Stimulated activated naive CD8-positive, alpha-beta T cell treated with anti-CD3 and anti-CD28 coated beads, Interleukin-15, amount 100 ng/mL, for 72 hours (primary cell): ENCODE measurements around the gene IRAK2.
A peak's percentile ranks its signal among the peaks of the same experiment; 100 is the strongest.

Experiments used
- ATAC-seq: fragments of 150-1000 bp; cut with Tn5 transposase; 2 replicates; pipeline ENCODE4 v1.10.0; 2021; ENCODE audit warnings: mild to moderate bottlenecking, moderate library complexity
- DNase-seq, 2 donors: peaks; one replicate each; pipeline ENCODE4 v3.0.0; 2021 to 2022
- H3K27ac Mint-ChIP-seq, 2 donors: one replicate each; pipeline ENCODE4 v1.8.0; 2022; ENCODE audit warnings: mild to moderate bottlenecking in 2 of 2, mixed read lengths in 2 of 2, moderate library complexity in 2 of 2
- H3K27me3 Mint-ChIP-seq: one replicate; pipeline ENCODE4 v1.8.0; 2022; ENCODE audit warnings: mixed read lengths
- H3K4me1 Mint-ChIP-seq: one replicate; pipeline ENCODE4 v1.8.0; 2022; ENCODE audit warnings: mild to moderate bottlenecking, mixed read lengths
- H3K4me3 Mint-ChIP-seq, 2 donors: one replicate each; pipeline ENCODE4 v1.8.0; 2022; ENCODE audit warnings: mild to moderate bottlenecking in 2 of 2, mixed read lengths in 2 of 2, moderate library complexity in 1 of 2
- H3K9me3 Mint-ChIP-seq, 2 donors: one replicate each; pipeline ENCODE4 v1.8.0; 2022; ENCODE audit warnings: mixed read lengths in 2 of 2

Gene IRAK2

DNA sequence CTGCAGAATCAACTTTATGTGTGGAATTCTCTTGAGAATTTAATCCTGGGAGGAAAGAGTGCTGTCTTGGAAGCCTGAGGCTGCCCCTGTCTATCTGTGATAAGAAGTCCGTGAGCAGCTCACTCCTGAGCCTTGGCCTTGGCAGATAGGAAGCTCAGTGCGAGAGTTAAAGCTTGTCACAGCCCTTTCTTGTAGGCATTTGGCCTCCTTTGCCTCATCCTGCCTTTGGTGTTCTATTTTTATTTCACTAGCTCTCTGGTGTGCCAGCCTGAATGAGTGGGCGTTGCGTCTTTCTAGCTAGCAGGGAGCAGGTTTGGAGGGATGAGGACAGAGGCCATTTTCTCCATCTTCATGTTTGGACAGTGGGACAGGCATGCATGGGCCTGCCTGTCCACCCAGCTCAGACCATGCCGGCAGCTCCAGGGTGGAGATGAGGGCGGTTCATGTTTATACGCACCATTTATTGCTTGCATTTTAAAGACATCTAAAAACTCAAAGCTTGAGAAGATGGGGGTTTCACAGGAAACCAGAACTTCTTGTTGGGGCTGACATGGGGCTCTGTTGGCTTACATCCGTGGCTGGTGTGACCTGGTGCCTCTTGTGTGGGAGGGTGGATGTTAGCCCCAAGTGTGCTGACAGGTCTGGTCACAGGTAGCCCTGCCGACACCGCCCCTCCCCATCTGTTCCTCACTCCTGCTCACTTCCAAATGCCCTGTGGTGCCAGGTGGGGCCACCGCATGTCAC lies 29.8 kb downstream of the IRAK2 start:
- H3K27ac Mint-ChIP-seq: peak overlapping the region; percentile 97 to 99
- no peaks in the 10 kb centered on the region for H3K9me3 Mint-ChIP-seq
- H3K27me3 Mint-ChIP-seq: no peaks in the 10 kb centered on the region
- ATAC-seq (peak; percentile 58), DNase-seq (peak; percentile 49 to 69)
- H3K4me3 Mint-ChIP-seq: peak overlapping the region; percentile 81 to 83
- peaks cover 100% of the 10 kb centered on the region for H3K4me1 Mint-ChIP-seq

DNA sequence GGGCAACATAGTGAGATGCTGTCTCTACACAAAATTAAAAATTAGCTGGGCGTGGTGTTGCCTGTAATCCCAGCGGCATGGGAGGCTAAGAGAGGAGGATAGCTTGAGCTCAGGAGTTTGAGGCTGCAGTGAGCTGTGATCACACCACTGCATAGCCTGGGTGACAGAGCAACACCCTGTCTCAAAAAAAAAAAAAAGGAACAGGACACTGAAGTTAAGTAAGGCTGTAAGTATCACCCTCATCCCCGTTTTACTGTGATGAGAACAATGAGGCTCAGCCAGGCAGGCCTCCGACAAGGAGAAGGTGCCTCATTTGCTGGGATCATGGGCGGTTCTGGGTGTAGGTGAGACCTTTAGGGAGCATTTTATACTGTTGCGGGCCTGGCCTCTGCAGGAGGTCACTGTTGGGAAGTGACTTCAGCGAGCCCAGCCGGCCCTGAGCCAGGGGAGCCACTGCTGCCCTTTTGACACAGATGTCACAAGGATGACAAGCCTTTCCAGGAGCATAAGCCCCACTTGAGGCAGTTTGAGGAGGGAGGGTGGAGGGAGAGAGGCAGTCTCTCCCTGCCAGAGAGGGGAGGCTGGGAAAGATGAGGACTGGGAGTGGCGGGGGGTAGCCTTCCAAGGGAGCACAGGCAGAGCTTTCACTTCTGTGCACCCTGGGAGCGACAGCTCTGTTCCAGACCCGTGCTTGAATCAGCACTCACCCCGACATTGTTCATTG lies 30.8 kb downstream of the IRAK2 start:
- DNase-seq (no peak), ATAC-seq (no peak)
- Mint-ChIP-seq H3K9me3 (no peaks in the 10 kb centered on the region), H3K4me1 (peaks cover 95% of the 10 kb centered on the region), H3K4me3 (peak overlapping the region; percentile 81 to 83), H3K27ac (peak overlapping the region; percentile 97 to 99), H3K27me3 (no peaks in the 10 kb centered on the region)

DNA sequence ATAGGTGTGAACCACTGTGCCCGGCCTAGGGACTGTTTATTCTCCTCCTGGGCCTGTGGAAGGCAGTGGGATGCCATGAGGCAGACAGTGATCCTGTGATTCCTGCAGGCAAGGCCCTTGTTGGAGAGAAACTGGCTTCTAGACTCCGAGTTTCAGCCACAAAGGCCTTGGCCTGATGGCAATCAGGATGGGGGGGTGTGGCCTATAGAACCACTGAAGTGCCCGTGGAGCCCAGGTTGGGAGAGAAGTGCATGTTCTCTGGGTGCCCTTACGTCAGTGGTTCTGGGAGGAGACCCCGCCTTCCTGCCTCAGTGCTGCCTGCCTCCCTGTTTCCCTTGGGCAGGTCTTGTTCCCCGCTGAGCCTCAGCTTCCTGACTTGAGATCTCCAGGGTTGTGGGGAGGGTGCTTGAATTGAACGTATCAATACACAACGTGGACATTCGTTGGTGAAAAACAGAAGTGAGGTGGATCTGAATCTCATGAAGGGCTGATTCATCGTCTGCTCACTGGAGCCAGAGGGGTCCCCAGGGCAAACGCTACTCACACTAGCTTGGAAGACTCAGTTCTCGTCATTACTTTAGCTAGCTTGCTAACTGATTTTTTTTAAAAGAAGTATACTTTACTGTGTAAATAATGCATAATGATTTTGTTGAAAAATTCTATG lies 31.8 kb downstream of the IRAK2 start:
- H3K9me3 Mint-ChIP-seq: no peaks in the 10 kb centered on the region
- H3K27ac Mint-ChIP-seq: peak overlapping the region; percentile 37 to 94
- no peak for ATAC-seq
- H3K27me3 Mint-ChIP-seq: no peaks in the 10 kb centered on the region
- H3K4me1 Mint-ChIP-seq: peaks cover 93% of the 10 kb centered on the region
- no peak for DNase-seq
- H3K4me3 Mint-ChIP-seq: peak overlapping the region in 1 of 2 donors; percentile 29

DNA sequence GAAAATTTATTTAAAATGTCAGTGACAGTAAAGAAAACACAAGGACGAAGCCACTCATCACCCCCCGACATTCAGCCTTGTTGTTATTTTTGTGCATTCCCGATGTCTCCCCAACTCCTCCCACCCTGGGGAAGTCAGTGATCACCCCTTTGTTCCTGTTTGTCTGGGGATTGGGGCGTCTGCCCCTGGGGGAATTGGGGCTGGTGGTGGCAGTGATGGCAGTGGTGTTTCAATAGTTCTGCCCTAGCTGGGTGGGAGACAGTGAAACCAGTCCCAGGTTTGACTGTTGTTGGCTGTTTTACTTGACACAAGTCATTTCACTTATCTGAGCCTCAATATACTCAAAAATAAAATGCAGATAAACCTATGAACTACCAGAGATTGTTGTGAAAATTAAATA lies 33.5 kb downstream of the IRAK2 start:
- ATAC-seq (no peak), DNase-seq (no peak)
- peaks cover 91% of the 10 kb centered on the region for H3K4me1 Mint-ChIP-seq
- peak overlapping the region in 1 of 2 donors; percentile 39 for H3K4me3 Mint-ChIP-seq
- H3K27ac Mint-ChIP-seq: peak overlapping the region; percentile 21 to 97
- H3K9me3 Mint-ChIP-seq: no peaks in the 10 kb centered on the region
- no peaks in the 10 kb centered on the region for H3K27me3 Mint-ChIP-seq

DNA sequence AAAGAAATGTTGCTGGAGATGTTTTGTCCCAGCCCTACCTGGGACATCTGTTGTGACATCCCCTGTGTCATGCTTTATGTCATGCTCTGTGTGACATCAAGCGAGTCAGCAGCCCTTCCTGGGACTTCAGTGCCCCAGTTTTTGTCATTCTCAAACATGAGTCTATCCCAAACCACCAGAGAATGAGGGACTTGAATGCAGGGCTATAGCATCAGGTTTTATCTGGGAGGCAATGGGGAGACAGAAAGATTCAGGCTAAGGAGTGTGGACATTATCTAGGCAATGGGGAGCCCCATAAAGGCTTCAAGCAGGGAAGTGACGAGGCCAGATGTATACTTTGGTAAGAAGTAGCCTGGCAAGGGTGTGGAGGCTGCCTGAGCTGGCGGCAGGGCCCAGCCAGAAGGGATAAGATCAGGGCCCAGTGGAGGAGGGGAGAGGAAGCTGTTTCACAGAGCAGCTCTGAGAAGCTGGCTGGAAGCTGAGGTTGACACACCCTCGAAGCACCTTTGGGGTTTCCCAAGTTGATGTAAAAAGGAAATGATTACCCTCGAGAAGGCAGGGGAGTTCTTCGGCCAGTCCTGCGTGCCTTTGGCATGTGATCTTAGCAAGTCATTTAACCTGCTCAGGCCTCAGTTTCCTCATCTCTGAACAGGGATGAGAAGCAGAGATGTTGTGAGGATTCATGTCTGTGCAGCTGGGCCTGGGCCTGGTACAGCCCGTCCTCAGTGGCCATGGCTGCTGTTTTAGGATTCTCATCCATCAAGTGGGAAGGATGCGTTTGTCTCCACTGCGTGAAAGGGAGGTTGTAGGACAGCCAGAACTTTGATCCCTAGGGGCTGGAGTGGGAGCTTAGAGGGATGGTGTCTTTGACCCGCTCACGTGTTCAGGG lies 34.3 kb downstream of the IRAK2 start:
- Mint-ChIP-seq H3K4me1 (peaks cover 88% of the 10 kb centered on the region), H3K4me3 (peak overlapping the region; percentile 66 to 76), H3K27ac (peak overlapping the region; percentile 92 to 97), H3K9me3 (no peaks in the 10 kb centered on the region), H3K27me3 (no peaks in the 10 kb centered on the region)
- DNase-seq: peak; percentile 50 to 82
- ATAC-seq: peak; percentile 92

DNA sequence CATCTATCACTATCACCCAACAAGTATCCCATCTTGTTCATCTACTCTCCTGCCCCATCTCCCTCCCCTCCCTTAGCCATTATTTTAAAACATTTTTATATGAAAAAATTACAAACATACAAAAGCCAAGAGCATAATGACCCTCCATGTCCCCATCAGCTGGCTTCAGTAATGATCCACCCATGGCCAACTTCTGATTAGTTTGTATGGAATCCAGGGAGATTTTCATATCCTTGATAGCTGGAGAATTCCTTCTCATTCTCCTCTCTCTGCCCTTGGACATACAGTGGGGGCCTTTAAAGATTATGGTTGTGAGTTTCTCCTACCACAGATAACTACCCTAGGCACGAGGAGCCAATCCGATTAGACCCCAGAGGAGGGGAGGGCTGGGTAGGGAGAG lies 40.2 kb downstream of the IRAK2 start:
- ATAC-seq: no peak
- Mint-ChIP-seq H3K4me3 (no peak overlapping the region), H3K4me1 (peaks cover 43% of the 10 kb centered on the region), H3K27me3 (no peaks in the 10 kb centered on the region), H3K9me3 (no peaks in the 10 kb centered on the region), H3K27ac (peak overlapping the region in 1 of 2 donors; percentile 81)
- no peak for DNase-seq

DNA sequence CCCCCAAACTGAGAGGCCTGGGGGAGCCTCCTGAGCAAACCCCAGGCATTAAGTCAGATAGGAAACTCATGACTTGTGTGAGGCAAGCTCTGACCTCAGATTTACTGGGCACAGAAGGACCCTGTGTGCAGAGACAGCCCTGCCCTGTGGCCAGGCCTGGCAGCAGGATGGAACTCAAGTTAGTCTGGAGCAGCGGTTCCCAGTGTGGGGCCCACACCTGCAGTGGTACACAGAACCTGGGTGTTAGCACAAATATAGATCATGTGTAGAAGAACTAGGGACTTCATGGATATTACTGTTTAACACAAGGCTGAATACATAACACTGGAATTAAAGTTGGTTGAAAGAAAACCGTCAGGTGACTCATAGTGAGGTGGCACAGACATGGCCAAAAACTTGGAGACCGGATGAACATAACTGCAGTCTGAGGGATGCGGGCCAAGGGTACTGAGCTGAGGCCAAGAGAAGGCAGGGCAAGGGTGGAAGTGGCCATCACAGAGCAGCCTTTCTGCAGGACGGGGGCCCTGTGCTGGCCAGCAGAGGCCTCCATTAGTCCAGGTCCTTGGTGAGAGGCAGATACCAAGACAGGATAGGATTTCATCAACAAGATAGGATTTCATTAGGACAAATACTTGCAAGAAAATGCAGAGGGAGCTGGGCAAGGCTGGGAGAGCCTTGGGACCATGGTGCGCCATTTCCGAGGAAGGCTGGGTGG lies 40.9 kb downstream of the IRAK2 start:
- H3K4me1 Mint-ChIP-seq: peaks cover 42% of the 10 kb centered on the region
- H3K9me3 Mint-ChIP-seq: no peaks in the 10 kb centered on the region
- H3K4me3 Mint-ChIP-seq: no peak overlapping the region
- no peak for ATAC-seq
- H3K27ac Mint-ChIP-seq: no peak overlapping the region
- H3K27me3 Mint-ChIP-seq: no peaks in the 10 kb centered on the region
- DNase-seq: no peak

DNA sequence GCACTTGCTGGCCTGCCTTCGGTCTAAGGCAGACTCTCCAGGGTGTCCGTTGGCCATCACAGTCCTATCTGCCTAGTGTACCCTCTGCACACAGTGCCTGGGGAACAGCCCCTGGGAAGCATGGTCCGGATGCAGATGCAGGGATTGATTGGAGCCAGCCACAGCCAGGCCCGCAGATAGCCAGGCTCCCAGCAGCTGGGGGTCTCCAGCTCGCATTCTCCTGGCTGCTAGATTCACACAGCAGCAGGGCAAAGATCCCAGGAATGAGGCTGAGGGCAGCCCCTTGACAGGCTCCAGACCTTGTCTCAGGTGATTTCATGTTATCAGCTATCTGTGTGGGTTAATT lies 41.4 kb downstream of the IRAK2 start:
- no peak overlapping the region for H3K27ac Mint-ChIP-seq
- no peak overlapping the region for H3K4me3 Mint-ChIP-seq
- no peaks in the 10 kb centered on the region for H3K9me3 Mint-ChIP-seq
- H3K27me3 Mint-ChIP-seq: no peaks in the 10 kb centered on the region
- DNase-seq (no peak), ATAC-seq (no peak)
- H3K4me1 Mint-ChIP-seq: peaks cover 38% of the 10 kb centered on the region

DNA sequence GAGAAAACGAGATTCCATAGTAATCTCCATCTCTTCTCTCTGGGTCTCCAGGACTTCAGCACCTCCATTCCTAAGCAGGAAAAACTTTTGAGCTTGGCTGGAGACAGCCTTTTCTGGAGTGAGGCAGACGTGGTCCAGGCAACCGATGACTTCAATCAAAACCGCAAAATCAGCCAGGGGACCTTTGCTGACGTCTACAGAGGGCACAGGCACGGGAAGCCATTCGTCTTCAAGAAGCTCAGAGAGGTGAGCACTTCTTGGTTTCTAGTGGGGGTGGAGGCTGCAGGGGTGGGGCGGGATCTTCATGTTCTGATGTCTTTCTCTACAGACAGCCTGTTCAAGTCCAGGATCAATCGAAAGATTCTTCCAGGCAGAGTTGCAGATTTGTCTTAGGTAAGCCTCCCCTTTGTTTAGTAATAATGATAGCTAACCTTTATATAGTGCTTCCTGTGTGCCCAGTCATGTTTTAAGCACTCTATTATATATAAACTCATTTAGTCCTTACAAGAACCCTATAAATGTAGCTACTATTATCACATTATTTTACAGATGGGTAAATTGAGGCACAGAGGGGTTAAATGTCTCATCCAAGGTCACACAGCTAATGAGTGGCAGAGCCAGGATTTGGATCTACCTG lies 48.6 kb downstream of the IRAK2 start:
- H3K9me3 Mint-ChIP-seq: peaks cover 0 to 6% of the 10 kb centered on the region in 2 donors
- peak overlapping the region in 1 of 2 donors; percentile 11 for H3K27ac Mint-ChIP-seq
- DNase-seq (no peak), ATAC-seq (no peak)
- H3K4me3 Mint-ChIP-seq: no peak overlapping the region
- H3K4me1 Mint-ChIP-seq: no peaks in the 10 kb centered on the region
- no peaks in the 10 kb centered on the region for H3K27me3 Mint-ChIP-seq

DNA sequence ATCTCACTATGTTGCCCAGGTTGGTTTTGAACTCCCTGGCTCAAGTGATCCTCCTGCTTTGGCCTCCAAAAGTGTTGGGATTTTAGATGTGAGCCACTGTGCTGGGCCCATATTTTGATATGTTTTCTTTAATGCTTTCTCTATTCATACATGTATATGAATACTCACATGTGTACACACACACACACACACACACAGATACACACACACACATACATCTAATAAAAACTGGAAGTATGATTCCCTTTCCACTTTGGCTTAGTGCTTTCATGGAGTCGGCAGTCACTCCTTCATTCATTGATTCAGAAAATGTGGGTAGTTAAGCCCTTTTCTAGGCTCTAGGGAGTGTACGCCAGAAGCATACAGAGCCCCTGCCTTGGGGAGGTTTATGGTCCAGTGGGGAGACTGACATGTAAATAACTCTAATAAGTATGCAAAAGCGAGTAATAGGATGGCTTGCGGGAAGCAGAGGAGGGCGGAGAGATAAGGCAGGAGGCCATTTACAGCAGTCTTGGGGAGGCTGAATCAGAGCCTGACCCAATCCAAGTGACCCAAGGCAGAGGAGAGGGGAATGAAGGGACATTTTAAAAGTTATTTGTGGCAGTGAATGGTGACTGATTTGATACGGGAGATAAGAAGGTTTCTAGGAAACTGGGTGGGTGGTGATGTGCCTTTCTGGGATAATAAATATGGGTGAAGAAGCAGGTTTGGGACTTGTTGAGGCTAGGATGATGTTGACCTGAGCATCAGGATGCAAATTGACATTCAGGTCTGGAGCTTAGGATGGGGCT lies 51.1 kb downstream of the IRAK2 start:
- Mint-ChIP-seq H3K4me1 (peaks cover 13% of the 10 kb centered on the region), H3K27me3 (no peaks in the 10 kb centered on the region), H3K4me3 (no peak overlapping the region), H3K9me3 (peaks cover 0 to 6% of the 10 kb centered on the region in 2 donors), H3K27ac (no peak overlapping the region)
- ATAC-seq (no peak), DNase-seq (no peak)

DNA sequence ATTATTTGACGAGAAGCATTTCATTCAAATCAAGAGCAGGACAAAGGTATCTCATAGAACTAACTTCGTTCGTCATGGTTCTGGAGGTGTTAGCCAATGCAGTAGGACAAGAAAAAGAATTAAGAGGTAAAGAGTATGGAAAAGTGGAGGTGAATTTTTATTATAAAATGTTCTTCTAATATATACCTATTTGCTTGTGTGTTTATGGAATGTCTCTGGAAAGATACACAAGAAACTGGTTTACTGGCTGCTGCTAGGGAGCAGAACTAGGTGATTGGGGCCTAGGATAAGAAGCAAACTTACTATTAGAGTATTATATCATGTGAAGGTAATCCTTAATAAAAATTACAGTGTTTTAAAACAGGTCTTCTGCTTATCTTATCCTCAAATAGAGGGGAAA lies 52.6 kb downstream of the IRAK2 start:
- Mint-ChIP-seq H3K9me3 (peaks cover 0 to 6% of the 10 kb centered on the region in 2 donors), H3K27me3 (no peaks in the 10 kb centered on the region), H3K4me1 (peaks cover 29% of the 10 kb centered on the region), H3K4me3 (no peak overlapping the region), H3K27ac (no peak overlapping the region)
- no peak for DNase-seq
- ATAC-seq: no peak

DNA sequence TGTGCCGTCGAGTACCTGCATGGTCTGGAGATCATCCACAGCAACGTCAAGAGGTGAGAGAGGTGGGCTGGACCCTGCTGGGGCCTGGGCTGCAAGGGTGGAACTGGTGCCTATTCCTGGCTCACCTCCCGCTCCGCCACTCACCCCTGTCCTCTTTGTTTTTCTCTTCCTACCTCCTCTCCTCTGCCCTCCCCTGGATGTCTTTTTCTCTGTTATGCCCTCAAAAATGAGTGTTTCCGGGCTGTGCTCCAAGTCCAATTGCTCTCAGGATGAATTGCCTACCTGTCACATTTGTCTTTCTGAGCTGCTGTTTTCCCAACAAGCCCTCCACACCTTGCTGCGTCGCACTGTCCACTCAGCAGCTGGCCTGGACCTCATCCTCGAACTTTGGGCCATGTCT lies 55.0 kb downstream of the IRAK2 start:
- peaks cover 53% of the 10 kb centered on the region for H3K4me1 Mint-ChIP-seq
- peaks cover 0 to 6% of the 10 kb centered on the region in 2 donors for H3K9me3 Mint-ChIP-seq
- no peak overlapping the region for H3K4me3 Mint-ChIP-seq
- no peak for ATAC-seq
- H3K27me3 Mint-ChIP-seq: no peaks in the 10 kb centered on the region
- H3K27ac Mint-ChIP-seq: no peak overlapping the region
- no peak for DNase-seq

DNA sequence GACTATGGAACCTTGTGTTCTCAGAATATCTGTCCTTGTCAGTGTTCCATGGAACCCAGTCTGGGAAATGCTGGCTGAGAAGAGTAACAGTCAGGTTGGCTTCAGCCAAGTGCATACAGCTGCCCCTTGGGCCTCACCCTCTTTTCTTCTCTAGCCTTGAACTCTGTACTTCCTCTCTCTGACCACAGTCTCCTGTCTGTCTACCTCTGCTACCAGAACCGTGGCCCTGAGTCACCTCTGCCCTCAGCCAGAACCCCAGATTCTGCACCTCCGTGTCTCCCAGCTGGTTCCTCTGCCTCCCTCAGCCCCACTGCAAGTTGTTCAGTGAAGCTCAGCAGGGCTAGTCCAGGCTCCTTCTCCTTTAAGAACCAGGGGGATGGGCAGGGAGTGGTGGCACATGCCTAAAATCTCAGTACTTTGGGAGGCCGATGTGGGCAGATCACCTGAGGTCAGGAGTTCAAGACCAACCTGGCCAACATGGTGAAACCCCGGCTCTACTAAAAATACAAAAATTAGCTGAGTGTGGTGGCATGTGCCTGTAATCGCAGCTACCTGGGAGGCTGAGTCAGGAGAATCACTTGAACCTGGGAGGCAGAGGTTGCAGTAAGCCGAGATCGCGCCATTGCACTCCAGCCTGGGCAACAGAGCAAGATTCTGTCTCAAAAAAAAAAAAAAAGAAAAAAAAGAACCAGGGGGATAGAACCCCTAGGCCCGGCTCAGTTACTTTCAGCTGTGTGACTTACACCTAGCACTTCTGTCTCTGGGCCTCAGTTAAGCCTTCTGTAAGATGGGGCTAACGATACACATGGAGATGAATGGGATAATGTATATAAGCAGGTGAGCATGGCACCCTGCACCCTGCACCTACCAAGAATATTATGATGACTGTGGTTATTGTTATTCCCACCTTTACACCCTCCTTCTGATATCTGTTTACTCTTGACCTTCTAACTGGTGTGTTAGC lies 59.2 kb downstream of the IRAK2 start:
- peak overlapping the region in 1 of 2 donors; percentile 24 for H3K4me3 Mint-ChIP-seq
- peak; percentile 29 to 49 for DNase-seq

More for the DNA sequence above, 59.2 kb downstream of the IRAK2 start:
- Mint-ChIP-seq H3K27ac (no peak overlapping the region), H3K27me3 (no peaks in the 10 kb centered on the region), H3K4me1 (peaks cover 77% of the 10 kb centered on the region), H3K9me3 (no peaks in the 10 kb centered on the region)
- ATAC-seq: peak; percentile 59
